OCI-LY7 (cell line): ENCODE measurements around the gene TARP.

Source experiments
- CTCF ChIP-seq: fragments of 200-600 bp; sonication (generic); conservative IDR thresholded peaks from 2 replicates; pipeline ENCODE4 v1.5.1; 2014; ENCODE audit warnings: mild to moderate bottlenecking, antibody characterized with exemption, low read length, moderate library complexity, mixed read lengths
- EZH2phosphoT487 ChIP-seq: fragments of 200-600 bp; sonication (generic); IDR thresholded peaks from 2 replicates; pipeline ENCODE4 v1.6.1; 2018; ENCODE audit warnings: low read depth, borderline replicate concordance, mild to moderate bottlenecking, mixed run types, antibody characterized with exemption, low read length, moderate library complexity, mixed read lengths

- TF ChIP-seq CTCF: no peak
- TF ChIP-seq EZH2phosphoT487: no peak
These were observed 8.6 kb upstream of the TARP start for GRCh38 chr7:38282081-38282480.
